Sigmoid colon (tissue), 4 donors: ENCODE data around the gene TRIM52.

Experiments
- POLR2A ChIP-seq, 2 donors: fragments of 450-650 bp; IDR thresholded peaks; one replicate each; pipeline ENCODE4 v1.6.1; 2016; ENCODE audit warnings: antibody characterized with exemption in 2 of 2, mild to moderate bottlenecking in 2 of 2, moderate library complexity in 2 of 2
- POLR2AphosphoS5 ChIP-seq, 4 donors: sonication (generic); formaldehyde crosslinking; IDR thresholded peaks; one replicate each; pipeline ENCODE4 v1.6.1; 2017; ENCODE audit warnings: antibody characterized with exemption in 4 of 4
- TF ChIP-seq, protein P1 (sequence below), 4 experiments: fragments of 450-650 bp in 3 of 4; fragments of 200-600 bp in 1 of 4; IDR thresholded peaks; one replicate each; pipeline ENCODE4 v1.5.1; 2016 to 2019; ENCODE audit warnings: antibody characterized with exemption in 4 of 4, mild to moderate bottlenecking in 3 of 4, moderate library complexity in 2 of 4

- TF ChIP-seq, protein P1, sequence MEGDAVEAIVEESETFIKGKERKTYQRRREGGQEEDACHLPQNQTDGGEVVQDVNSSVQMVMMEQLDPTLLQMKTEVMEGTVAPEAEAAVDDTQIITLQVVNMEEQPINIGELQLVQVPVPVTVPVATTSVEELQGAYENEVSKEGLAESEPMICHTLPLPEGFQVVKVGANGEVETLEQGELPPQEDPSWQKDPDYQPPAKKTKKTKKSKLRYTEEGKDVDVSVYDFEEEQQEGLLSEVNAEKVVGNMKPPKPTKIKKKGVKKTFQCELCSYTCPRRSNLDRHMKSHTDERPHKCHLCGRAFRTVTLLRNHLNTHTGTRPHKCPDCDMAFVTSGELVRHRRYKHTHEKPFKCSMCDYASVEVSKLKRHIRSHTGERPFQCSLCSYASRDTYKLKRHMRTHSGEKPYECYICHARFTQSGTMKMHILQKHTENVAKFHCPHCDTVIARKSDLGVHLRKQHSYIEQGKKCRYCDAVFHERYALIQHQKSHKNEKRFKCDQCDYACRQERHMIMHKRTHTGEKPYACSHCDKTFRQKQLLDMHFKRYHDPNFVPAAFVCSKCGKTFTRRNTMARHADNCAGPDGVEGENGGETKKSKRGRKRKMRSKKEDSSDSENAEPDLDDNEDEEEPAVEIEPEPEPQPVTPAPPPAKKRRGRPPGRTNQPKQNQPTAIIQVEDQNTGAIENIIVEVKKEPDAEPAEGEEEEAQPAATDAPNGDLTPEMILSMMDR (IDR thresholded peaks at IDR 0.05): no peak
- TF ChIP-seq POLR2A (IDR thresholded peaks at IDR 0.05): no peak
- TF ChIP-seq POLR2AphosphoS5 (IDR thresholded peaks at IDR 0.05): no peak
These were observed 5.7 kb downstream of the TRIM52 start for GRCh38 chr5:181255276-181255675.
